PC-9 (cell line): ENCODE measurements around the gene PALD1.

Source experiments
- CTCF ChIP-seq: fragments of 200-600 bp; sonication (generic); conservative IDR thresholded peaks from 2 replicates; pipeline ENCODE4 v1.6.1; 2017; ENCODE audit warnings: mixed run types, antibody characterized with exemption, mild to moderate bottlenecking, moderate library complexity
- EZH2 ChIP-seq: fragments of 200-600 bp; sonication (generic); IDR thresholded peaks from 2 replicates; pipeline ENCODE4 v1.8.0; 2017; ENCODE audit warnings: antibody characterized with exemption, low read depth

- no peak for TF ChIP-seq CTCF
- no peak for TF ChIP-seq EZH2
These were observed 109.7 kb downstream of the PALD1 start for GRCh38 chr10:70588255-70588654.
